ENCODE measurements around the gene LRRC74A.

DNA sequence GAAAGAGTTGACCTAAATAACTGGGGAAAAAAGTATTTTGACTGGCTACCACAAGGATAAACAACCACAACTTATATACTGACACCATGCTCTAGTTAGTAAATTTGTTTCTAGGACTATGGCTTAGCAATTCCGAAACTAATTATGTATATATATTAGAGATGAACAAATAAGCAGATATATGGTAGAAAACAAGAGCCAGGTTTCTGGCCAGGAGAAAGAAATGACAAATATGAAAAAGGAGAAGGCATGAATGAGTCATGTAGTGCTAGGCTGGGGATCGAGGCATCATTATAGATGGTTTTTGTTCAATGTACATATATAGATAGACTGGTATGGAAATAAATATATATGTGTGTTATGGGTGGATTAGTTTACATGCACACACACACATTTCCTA is 5.5 kb upstream of the LRRC74A start:
- TF ChIP-seq POLR2AphosphoS5 (IDR thresholded peaks at IDR 0.05; ENCODE audit: low read depth, low read length) (no peak), POLR2A (IDR thresholded peaks at IDR 0.05; ENCODE audit: low read depth, low read length) (no peak), PAX5 (IDR thresholded peaks at IDR 0.05; ENCODE audit: insufficient read depth, low read length, severe bottlenecking) (no peak)
